Erythroblast (primary cell): Measurements from ENCODE around the gene KATNIP.

Experiments used
- GATA1 ChIP-seq: IDR thresholded peaks from 2 replicates; pipeline ENCODE4 v1.6.1; 2011; ENCODE audit warnings: low read depth, mild to moderate bottlenecking, control low read depth, low read length, moderate library complexity
- POLR2A ChIP-seq: IDR thresholded peaks from 2 replicates; pipeline ENCODE4 v1.6.1; 2011; ENCODE audit warnings: mild to moderate bottlenecking, low read length

- TF ChIP-seq POLR2A, result no peak
- TF ChIP-seq GATA1, result no peak
These were observed 23.8 kb upstream of the KATNIP start for GRCh38 chr16:27526180-27526579.
